H9 (cell line): ENCODE data around the gene NOX1. TPM values are rescaled to one million over a fixed set of nuclear protein-coding genes. Genes with fewer than 3 reads are reported as not detected.

Experiments
- DNase-seq: peaks from one replicate; pipeline ENCODE4 v3.0.0-alpha.2; 2017
- H2AFZ ChIP-seq: one replicate; pipeline ENCODE4 v1.6.1; 2013; ENCODE audit warnings: mild to moderate bottlenecking, low read length, control low read depth, moderate library complexity
- H2AK5ac ChIP-seq: 2 replicates; pipeline ENCODE4 v1.6.1; 2013; ENCODE audit warnings: low read length, control low read depth, mixed read lengths; ENCODE audit not compliant: insufficient read length
- H2BK120ac ChIP-seq: one replicate; pipeline ENCODE4 v1.6.1; 2013; ENCODE audit warnings: low read depth, mild to moderate bottlenecking, low read length, control low read depth, inconsistent platforms; ENCODE audit not compliant: poor library complexity, severe bottlenecking
- H2BK12ac ChIP-seq: 2 replicates; pipeline ENCODE4 v1.6.1; 2013; ENCODE audit warnings: low read length, control low read depth, mixed read lengths, low read depth; ENCODE audit not compliant: insufficient read length
- H2BK15ac ChIP-seq: 2 replicates; pipeline ENCODE4 v1.6.1; 2013; ENCODE audit warnings: low read depth, low read length, control low read depth
- H2BK20ac ChIP-seq: one replicate; pipeline ENCODE4 v1.6.1; 2013; ENCODE audit warnings: low read depth, mild to moderate bottlenecking, low read length, control low read depth, inconsistent platforms; ENCODE audit not compliant: poor library complexity, severe bottlenecking
- H2BK5ac ChIP-seq: 2 replicates; pipeline ENCODE4 v1.6.1; 2013; ENCODE audit warnings: low read length, control low read depth, mixed read lengths; ENCODE audit not compliant: insufficient read length
- H3K14ac ChIP-seq: 2 replicates; pipeline ENCODE4 v1.6.1; 2013; ENCODE audit warnings: low read length, control low read depth; ENCODE audit not compliant: insufficient read depth
- H3K18ac ChIP-seq: 2 replicates; pipeline ENCODE4 v1.6.1; 2013; ENCODE audit warnings: low read depth, mild to moderate bottlenecking, mixed read lengths, low read length, control low read depth; ENCODE audit not compliant: insufficient read length
- H3K23ac ChIP-seq: 2 replicates; pipeline ENCODE4 v1.6.1; 2013; ENCODE audit warnings: low read length, control low read depth, mixed read lengths, low read depth; ENCODE audit not compliant: insufficient read length
- H3K23me2 ChIP-seq: 2 replicates; pipeline ENCODE4 v1.6.1; 2013; ENCODE audit warnings: low read depth, mild to moderate bottlenecking, mixed read lengths, low read length, control low read depth; ENCODE audit not compliant: insufficient read length, poor library complexity, severe bottlenecking
- H3K27ac ChIP-seq: 2 replicates; pipeline ENCODE4 v1.5.1; 2013; ENCODE audit warnings: low read length, control low read depth, mixed read lengths, low read depth; ENCODE audit not compliant: insufficient read length
- H3K27me3 ChIP-seq: 2 replicates; pipeline ENCODE4 v1.6.1; 2013; ENCODE audit warnings: low read length, control low read depth, inconsistent platforms; ENCODE audit not compliant: insufficient read depth
- H3K4ac ChIP-seq: 2 replicates; pipeline ENCODE4 v1.6.1; 2013; ENCODE audit warnings: low read depth, mild to moderate bottlenecking, control low read depth, inconsistent platforms, low read length, moderate library complexity
- H3K4me1 ChIP-seq: 2 replicates; pipeline ENCODE4 v1.6.1; 2013; ENCODE audit warnings: low read length, control low read depth, inconsistent platforms; ENCODE audit not compliant: insufficient read depth
- H3K4me2 ChIP-seq: 2 replicates; pipeline ENCODE4 v1.6.1; 2013; ENCODE audit warnings: low read length, control low read depth, mixed read lengths; ENCODE audit not compliant: insufficient read length, insufficient read depth
- H3K56ac ChIP-seq: 2 replicates; pipeline ENCODE4 v1.6.1; 2013; ENCODE audit warnings: low read depth, mild to moderate bottlenecking, mixed read lengths, low read length, control low read depth; ENCODE audit not compliant: insufficient read length
- H3K79me1 ChIP-seq: 2 replicates; pipeline ENCODE4 v1.6.1; 2013; ENCODE audit warnings: low read depth, mild to moderate bottlenecking, moderate library complexity, low read length, control low read depth, inconsistent platforms; ENCODE audit not compliant: insufficient read depth, poor library complexity, severe bottlenecking
- H3K79me2 ChIP-seq: 2 replicates; pipeline ENCODE4 v1.6.1; 2013; ENCODE audit warnings: low read length, control low read depth, inconsistent platforms; ENCODE audit not compliant: insufficient read depth
- H3K9ac ChIP-seq: 2 replicates; pipeline ENCODE4 v1.6.1; 2013; ENCODE audit warnings: low read length, control low read depth, mixed read lengths; ENCODE audit not compliant: insufficient read length; ENCODE audit errors: extremely low read depth
- H3K9me3 ChIP-seq: one replicate; pipeline ENCODE4 v1.6.1; 2013; ENCODE audit warnings: low read depth, low read length, inconsistent platforms; ENCODE audit not compliant: control insufficient read depth
- H3T11ph ChIP-seq: one replicate; pipeline ENCODE4 v1.6.1; 2013; ENCODE audit warnings: mild to moderate bottlenecking, low read length, control low read depth, inconsistent platforms
- H4K20me1 ChIP-seq: one replicate; pipeline ENCODE4 v1.6.1; 2013; ENCODE audit not compliant: control insufficient read depth, insufficient read length, insufficient read depth
- H4K5ac ChIP-seq: 2 replicates; pipeline ENCODE4 v1.6.1; 2013; ENCODE audit warnings: low read depth, mild to moderate bottlenecking, mixed read lengths, low read length, control low read depth; ENCODE audit not compliant: insufficient read length
- H4K8ac ChIP-seq: replicated peaks from 2 replicates; pipeline ENCODE4 v1.6.1; 2013; ENCODE audit warnings: low read length, control low read depth, mixed read lengths, low read depth; ENCODE audit not compliant: insufficient read length
- H4K91ac ChIP-seq: 2 replicates; pipeline ENCODE4 v1.6.1; 2013; ENCODE audit warnings: low read depth, mild to moderate bottlenecking, moderate library complexity, mixed read lengths, low read length, control low read depth; ENCODE audit not compliant: insufficient read length
- H3K27ac Mint-ChIP-seq, 3 experiments: 2 replicates in 2 of 3; 3 replicates in 1 of 3; pipeline ENCODE4 v1.8.0; 2020 to 2021; ENCODE audit warnings: mixed read lengths in 3 of 3, mild to moderate bottlenecking in 1 of 3, moderate library complexity in 1 of 3
- H3K27me3 Mint-ChIP-seq: 2 replicates; pipeline ENCODE4 v1.8.0; 2021; ENCODE audit warnings: low read depth, mild to moderate bottlenecking, moderate library complexity, mixed read lengths
- H3K36me3 Mint-ChIP-seq, 3 experiments: 2 replicates in 2 of 3; 3 replicates in 1 of 3; pipeline ENCODE4 v1.8.0; 2020 to 2021; ENCODE audit warnings: low read depth in 3 of 3, mixed read lengths in 3 of 3; ENCODE audit not compliant: insufficient read depth in 1 of 3
- H3K4me1 Mint-ChIP-seq, 2 experiments: 2 replicates each; pipeline ENCODE4 v1.8.0; 2020; ENCODE audit warnings: mixed read lengths in 2 of 2
- H3K4me3 Mint-ChIP-seq, 2 experiments: 2 replicates in 1 of 2; 3 replicates in 1 of 2; pipeline ENCODE4 v1.8.0; 2020 to 2021; ENCODE audit warnings: mild to moderate bottlenecking in 2 of 2, mixed read lengths in 2 of 2, moderate library complexity in 1 of 2
- H3K9me3 Mint-ChIP-seq, 2 experiments: 2 replicates in 1 of 2; 3 replicates in 1 of 2; pipeline ENCODE4 v1.8.0; 2020; ENCODE audit warnings: mild to moderate bottlenecking in 2 of 2, mixed read lengths in 2 of 2, moderate library complexity in 1 of 2
- CTCF ChIP-seq: fragments of 200-600 bp; sonication (generic); conservative IDR thresholded peaks from 3 replicates; pipeline ENCODE4 v1.8.0; 2021; ENCODE audit warnings: antibody characterized with exemption, mild to moderate bottlenecking
- WGBS: extraction: QIAGEN DNeasy Blood & Tissue Kit; methylation state at CpG from one replicate; pipeline ENCODE4 v1.1.7; 2013; ENCODE audit warnings: missing lambda C conversion rate, low lambda C conversion rate, mixed read lengths; ENCODE audit not compliant: insufficient read length; ENCODE audit errors: extremely low coverage; 5-methylcytosine and 5-hydroxymethylcytosine counted together
- total RNA-seq: library from RNA; stranded (reverse); gene quantifications from 2 replicates; pipeline ENCODE4 v1.2.1, GENCODE V29; 2021

The NOX1 gene
- total RNA-seq, 1 experiment from 2014 or later: not detected

GRCh38 chrX:100804780-100805179, 69.4 kb downstream of the NOX1 start:
- H3K27me3 Mint-ChIP-seq: peaks cover 25% of the 10 kb centered on the region

More at GRCh38 chrX:100804780-100805179, 69.4 kb downstream of the NOX1 start:
- no peak overlapping the region for H3T11ph ChIP-seq
- no peak overlapping the region for H3K9ac ChIP-seq
- H3K79me1 ChIP-seq: no peaks in the 10 kb centered on the region
- TF ChIP-seq CTCF: no peak
- H3K4me1 Mint-ChIP-seq: peaks cover 0 to 6% of the 10 kb centered on the region in 2 experiments; a peak in 2 of 4 replicates
- H3K9me3 ChIP-seq: peaks cover 25% of the 10 kb centered on the region
- H3K27me3 ChIP-seq: no peaks in the 10 kb centered on the region
- H3K4ac ChIP-seq: no peak overlapping the region
- no peak for DNase-seq
- H3K27ac Mint-ChIP-seq: no peak overlapping the region
- H4K8ac ChIP-seq: no peak overlapping the region
- H2BK5ac ChIP-seq: no peak overlapping the region
- no peak overlapping the region for H3K27ac ChIP-seq
- H2BK20ac ChIP-seq: no peak overlapping the region
- no peak overlapping the region for H3K4me3 Mint-ChIP-seq
- no peak overlapping the region for H2BK120ac ChIP-seq
- no CpG with 5 or more reads among the region's 1 CpG for whole genome bisulfite sequencing
- no peak overlapping the region for H2AFZ ChIP-seq
- no peak overlapping the region for H3K18ac ChIP-seq
- H3K9me3 Mint-ChIP-seq: peaks cover 71 to 77% of the 10 kb centered on the region in 2 experiments
- H3K23me2 ChIP-seq: no peaks in the 10 kb centered on the region
- no peak overlapping the region for H2AK5ac ChIP-seq
- H3K14ac ChIP-seq: no peak overlapping the region
- H3K36me3 Mint-ChIP-seq: peaks cover 3 to 7% (median 5%) of the 10 kb centered on the region in 3 experiments; a peak in 5 of 7 replicates
- H4K91ac ChIP-seq: no peak overlapping the region
- no peak overlapping the region for H4K5ac ChIP-seq
- H3K79me2 ChIP-seq: no peaks in the 10 kb centered on the region
- no peak overlapping the region for H2BK12ac ChIP-seq
- H3K23ac ChIP-seq: no peak overlapping the region
- H3K56ac ChIP-seq: no peak overlapping the region
- H2BK15ac ChIP-seq: no peak overlapping the region
- H3K4me2 ChIP-seq: no peak overlapping the region
- H4K20me1 ChIP-seq: no peaks in the 10 kb centered on the region
- no peaks in the 10 kb centered on the region for H3K4me1 ChIP-seq
